Activated CD8-positive, alpha-beta memory T cell treated with anti-CD3 and anti-CD28 coated beads for 48 hours (primary cell): ENCODE measurements around the gene FBLN7.
"Not testable (repeated sequence)": the region's sequence is repeated elsewhere in the genome, so short reads cannot be mapped to it uniquely, and the experiment has no call there.

ENCODE experiments used
- DNase-seq, 3 experiments: peaks; one replicate each; pipeline ENCODE4 v3.0.0-alpha.2; 2020; ENCODE audit warnings: low read depth in 2 of 3, low spot score in 2 of 3

FBLN7 gene

GRCh38 chr2:112138159-112139032 is at the start of gene FBLN7:
Gene FBLN7, plus strand, starts transcription at chr2:112138385. Its CDS starts 271 bp downstream, at chr2:112138656.
- DNase-seq: no peak

DNA sequence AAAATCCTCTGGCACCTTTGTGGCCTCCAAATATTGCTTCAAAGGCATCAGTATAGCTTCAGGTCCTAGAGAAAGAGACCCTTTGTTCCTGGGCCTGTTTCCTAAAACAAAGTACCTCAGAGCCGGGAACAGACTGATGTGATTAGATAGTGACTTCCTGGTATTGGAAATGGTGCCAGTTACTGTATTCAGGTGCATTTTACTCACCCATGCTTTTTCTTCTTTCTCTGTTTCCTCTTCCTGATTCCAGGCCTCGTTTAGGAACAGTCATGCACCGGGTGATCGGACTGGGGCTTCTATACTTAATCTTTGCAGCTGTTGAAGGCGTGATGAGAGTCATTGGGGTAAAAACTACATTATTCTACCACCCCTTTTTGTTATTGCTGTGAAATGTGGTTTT is 48.8 kb upstream of the FBLN7 start:
- DNase-seq: no peak

GRCh38 chr2:112092286-112093041 is 45.7 kb upstream of the FBLN7 start:
- no peak for DNase-seq

GRCh38 chr2:112093216-112093615 is 45.0 kb upstream of the FBLN7 start:
- DNase-seq: no peak

- no peak for DNase-seq
Observed at GRCh38 chr2:112095681-112096080, 42.5 kb upstream of the FBLN7 start.

- DNase-seq: no peak
Observed at GRCh38 chr2:112096098-112096497, 42.1 kb upstream of the FBLN7 start.

DNA sequence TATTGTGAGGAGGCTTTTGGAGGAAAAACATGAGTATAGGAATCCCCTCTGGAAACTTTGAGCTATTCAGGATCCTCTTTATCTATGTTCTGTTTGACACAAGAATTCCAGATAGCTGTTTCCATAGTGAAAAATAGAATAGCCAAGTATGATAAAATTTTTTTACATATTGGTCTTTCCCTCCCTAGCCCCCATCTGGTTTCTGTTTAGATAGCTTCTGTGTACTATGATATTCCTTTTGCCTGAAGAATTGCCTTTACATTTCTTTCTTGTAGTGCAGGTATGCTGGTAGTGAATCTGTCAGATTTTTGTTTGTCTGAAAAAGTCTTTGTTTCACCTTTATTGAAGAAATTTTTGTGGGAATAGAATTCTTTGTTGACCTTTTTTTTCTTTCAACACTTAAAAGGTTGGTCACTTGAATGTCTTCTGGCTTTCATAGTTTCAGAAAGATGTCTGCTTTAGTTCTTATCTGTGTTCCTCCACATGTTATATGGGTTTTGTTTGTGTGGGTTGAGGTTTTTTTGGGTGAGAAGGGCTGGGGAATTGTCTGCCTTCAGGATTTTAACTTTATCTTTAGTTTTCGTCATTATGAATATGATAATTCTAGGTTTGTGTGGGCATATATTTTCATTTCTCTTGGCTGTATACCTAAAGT is 29.9 kb upstream of the FBLN7 start:
- DNase-seq: no peak

GRCh38 chr2:112109278-112109677 is 28.9 kb upstream of the FBLN7 start:
- no peak for DNase-seq

DNA sequence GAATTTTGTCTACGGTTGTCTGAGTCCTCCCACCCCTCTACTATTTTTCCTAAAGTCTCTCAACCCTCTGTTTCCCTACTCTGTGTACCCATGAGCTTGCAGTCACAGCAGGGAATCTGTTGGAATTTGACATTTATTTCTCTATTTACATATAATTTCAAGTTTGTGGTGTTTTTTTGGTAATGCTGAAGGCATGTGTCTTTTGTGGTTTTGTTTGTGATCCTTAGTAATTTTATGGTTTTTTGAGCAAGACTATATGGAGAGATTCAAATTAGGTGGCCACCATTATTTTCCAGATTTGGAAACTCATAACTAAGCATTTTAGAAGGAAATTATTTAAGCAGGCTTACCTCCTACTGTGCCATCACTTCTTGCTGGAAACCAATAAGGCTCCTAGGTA is 27.2 kb upstream of the FBLN7 start:
- DNase-seq: no peak

GRCh38 chr2:112113354-112113753 is 24.8 kb upstream of the FBLN7 start:
- not testable (repeated sequence) for DNase-seq

DNA sequence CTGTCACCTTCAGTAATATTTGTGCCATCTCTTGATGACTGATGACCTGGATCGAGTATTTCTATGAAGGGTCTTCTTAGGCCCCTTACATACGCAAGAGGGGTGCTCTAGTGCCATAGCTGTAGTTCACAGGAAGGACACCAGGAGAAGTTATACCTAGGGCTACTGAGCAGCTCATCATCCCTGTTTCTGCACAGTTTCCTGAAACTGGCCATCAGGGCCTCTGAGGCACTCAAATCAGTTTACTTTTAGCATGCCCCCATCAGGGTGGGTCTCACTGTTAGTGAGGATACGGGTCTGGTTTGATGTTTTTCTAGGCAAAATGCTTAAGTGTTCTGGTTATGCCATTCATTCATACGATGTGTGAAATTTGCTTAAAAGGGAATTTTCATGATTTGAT is 20.0 kb upstream of the FBLN7 start:
- no peak for DNase-seq

DNA sequence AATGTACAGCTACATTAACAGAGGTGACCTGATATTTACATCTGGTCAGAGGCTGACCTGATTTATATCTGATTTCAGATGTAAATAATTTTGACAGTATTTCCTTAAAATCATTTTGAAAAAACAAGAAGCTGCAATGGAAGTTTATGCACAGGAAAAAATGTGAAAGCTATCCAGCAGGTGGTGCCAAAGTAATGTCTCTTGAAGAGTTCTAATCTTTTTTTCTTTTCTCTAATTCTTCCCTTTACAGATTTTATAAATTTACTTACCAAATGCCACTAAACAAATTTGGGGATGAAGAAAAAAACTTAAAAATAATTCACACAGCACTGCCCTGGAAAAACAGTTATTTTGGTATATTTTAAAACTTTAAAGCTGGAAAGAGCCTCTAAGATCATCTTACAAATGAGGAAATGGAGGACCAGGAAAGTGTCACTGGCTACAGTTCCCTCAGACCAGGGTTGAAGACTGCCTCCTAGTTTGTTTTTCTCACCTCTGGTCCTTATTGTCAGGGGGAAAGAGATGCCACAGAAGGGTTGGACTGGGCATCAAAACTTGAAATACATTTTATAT is 16.4 kb upstream of the FBLN7 start:
- DNase-seq: no peak

GRCh38 chr2:112129060-112129459 is 9.1 kb upstream of the FBLN7 start:
- no peak for DNase-seq

DNA sequence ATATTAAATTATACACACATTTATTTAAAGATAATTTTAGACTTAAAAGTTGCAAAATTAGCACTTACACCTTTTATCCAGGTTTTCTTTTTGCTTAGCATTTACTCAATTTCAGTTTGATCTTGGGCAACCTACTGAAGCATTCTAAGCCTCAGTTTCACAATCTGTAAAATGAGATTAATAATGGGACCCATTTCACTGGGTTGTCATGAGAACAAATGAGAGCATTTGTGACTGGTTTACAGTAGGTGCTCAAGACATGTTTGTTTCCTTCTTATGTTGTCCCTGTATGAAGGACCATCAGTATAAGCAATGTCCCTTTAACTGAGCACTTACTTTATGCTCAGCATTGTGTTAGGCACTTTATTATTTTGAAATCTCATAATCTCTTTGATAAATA is 4.8 kb upstream of the FBLN7 start:
- DNase-seq: no peak

- DNase-seq: no peak
Observed at GRCh38 chr2:112134120-112134519, 4.1 kb upstream of the FBLN7 start.

GRCh38 chr2:112136096-112136495 is 2.1 kb upstream of the FBLN7 start:
- no peak for DNase-seq

DNA sequence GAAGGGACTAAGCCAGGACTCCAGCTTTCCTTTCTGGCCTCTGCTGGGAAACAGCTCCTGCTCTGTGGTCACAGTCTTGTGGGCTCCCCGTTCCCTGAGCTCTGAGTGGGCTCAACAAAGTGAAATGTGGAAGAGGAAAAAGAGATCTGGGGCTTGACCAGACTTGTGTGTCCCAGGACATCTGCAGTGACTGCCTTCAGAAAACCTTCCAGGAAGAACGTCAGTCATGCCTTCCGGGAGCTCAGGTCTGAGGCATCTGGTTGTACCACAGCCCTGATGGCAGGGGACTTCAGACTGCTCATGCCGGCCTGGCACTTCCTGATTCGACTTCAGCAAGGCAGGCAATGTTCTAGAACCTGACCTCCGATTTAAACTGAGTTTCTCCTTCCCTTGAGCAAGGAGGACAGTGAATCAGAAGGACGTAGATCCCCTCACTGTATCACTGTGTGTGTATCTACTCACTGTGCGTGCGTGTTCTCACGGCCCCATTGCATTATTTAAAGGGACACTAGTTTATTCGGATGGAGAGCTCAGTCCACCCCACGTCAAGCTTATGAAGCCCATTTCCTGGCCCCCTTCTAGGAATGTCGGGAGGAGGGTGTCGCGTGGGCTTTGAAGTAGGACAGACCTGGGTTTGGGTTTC is 548 bp upstream of the FBLN7 start:
- DNase-seq: no peak

GRCh38 chr2:112139033-112139614 is 939 bp downstream of the FBLN7 start:
- DNase-seq: not testable (repeated sequence)

DNA sequence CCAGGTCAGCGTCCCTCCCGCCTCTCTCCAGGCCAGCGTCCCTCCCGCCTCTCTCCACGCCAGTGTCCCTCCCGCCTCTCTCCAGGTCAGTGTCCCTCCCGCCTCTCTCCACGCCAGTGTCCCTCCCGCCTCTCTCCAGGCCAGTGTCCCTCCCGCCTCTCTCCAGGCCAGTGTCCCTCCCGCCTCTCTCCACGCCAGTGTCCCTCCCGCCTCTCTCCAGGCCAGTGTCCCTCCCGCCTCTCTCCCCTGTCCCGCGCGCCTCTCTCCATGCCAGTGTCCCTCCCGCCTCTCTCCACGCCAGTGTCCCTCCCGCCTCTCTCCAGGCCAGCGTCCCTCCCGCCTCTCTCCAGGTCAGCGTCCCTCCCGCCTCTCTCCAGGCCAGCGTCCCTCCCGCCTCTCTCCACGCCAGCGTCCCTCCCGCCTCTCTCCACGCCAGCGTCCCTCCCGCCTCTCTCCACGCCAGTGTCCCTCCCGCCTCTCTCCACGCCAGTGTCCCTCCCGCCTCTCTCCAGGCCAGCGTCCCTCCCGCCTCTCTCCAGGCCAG is 1.5 kb downstream of the FBLN7 start:
- DNase-seq: not testable (repeated sequence)

DNA sequence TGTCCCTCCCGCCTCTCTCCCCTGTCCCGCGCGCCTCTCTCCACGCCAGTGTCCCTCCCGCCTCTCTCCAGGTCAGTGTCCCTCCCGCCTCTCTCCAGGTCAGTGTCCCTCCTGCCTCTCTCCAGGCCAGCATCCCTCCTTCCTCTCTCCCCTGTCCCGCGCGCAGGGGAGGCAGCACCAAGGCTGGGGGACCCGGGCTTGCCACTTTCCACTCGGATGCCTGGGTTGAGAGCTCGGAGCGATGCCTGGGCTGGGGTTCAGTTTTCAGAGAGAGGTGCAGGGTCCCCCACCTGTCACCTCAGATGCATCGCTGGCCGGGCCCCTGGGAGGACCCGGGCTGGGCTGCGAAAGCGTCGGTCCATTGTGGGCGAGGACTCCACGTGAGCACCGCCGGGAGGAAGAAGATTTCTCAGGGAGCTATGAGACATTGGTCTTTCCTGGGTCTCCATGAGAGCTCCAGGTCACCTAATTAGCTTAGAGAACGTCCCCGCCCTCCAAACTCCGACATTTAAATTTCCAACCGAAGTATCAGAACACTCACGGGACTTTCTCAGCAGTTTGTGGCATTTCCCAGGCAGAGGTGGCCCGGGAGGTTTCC is 2.1 kb downstream of the FBLN7 start:
- no peak for DNase-seq
